ENCODE measurements around the gene MBNL3.

MBNL3 gene

DNA sequence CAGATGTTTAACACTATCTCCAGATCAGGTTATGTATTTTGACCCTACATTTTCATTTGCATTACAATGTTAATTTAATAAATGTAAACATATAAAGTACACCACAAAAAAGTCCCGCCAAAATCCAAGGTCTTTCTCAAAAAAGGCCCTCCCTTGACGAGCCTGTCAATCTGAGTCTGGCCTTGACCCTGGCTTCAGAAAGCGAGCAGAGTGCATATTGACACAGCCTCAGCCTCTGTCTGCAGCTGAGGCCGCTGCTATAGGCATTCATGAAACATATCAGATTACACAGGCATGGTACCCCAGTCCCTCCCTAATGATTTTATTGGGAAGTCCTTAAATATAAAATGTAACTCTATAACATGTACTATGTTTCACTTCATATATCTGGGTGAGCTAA lies 6.2 kb downstream of the MBNL3 start:
- H3K4me3 ChIP-seq (ENCODE audit: low read length), result no peak overlapping the region
- DNase-seq (ENCODE audit: low read depth), result no peak
- TF ChIP-seq, protein P1, sequence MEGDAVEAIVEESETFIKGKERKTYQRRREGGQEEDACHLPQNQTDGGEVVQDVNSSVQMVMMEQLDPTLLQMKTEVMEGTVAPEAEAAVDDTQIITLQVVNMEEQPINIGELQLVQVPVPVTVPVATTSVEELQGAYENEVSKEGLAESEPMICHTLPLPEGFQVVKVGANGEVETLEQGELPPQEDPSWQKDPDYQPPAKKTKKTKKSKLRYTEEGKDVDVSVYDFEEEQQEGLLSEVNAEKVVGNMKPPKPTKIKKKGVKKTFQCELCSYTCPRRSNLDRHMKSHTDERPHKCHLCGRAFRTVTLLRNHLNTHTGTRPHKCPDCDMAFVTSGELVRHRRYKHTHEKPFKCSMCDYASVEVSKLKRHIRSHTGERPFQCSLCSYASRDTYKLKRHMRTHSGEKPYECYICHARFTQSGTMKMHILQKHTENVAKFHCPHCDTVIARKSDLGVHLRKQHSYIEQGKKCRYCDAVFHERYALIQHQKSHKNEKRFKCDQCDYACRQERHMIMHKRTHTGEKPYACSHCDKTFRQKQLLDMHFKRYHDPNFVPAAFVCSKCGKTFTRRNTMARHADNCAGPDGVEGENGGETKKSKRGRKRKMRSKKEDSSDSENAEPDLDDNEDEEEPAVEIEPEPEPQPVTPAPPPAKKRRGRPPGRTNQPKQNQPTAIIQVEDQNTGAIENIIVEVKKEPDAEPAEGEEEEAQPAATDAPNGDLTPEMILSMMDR (conservative IDR thresholded peaks at IDR 0.05; ENCODE audit: low read depth, low read length), result no peak

DNA sequence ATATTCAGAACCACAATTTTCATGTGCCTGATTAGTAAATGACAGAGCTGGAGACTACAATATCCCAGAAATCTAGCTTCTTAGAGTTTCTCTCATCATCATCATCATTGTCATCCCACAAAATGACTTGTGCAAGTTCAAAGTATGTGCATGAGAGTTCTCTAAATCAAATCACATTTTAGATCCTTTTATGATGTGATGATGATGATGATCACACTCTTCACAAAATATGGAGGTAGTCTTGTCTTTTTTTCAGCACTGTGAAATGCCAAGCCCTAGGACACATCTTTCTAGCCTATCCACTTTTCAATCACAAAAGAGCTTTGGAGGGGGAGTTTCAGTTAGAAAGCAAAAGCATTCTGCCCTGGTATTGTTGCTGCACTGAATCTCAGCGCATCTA lies 7.4 kb downstream of the MBNL3 start:
- DNase-seq (ENCODE audit: low read depth), result no peak
- H3K4me3 ChIP-seq (ENCODE audit: low read length), result no peak overlapping the region
- TF ChIP-seq, protein P1 (conservative IDR thresholded peaks at IDR 0.05; ENCODE audit: low read depth, low read length), result no peak

DNA sequence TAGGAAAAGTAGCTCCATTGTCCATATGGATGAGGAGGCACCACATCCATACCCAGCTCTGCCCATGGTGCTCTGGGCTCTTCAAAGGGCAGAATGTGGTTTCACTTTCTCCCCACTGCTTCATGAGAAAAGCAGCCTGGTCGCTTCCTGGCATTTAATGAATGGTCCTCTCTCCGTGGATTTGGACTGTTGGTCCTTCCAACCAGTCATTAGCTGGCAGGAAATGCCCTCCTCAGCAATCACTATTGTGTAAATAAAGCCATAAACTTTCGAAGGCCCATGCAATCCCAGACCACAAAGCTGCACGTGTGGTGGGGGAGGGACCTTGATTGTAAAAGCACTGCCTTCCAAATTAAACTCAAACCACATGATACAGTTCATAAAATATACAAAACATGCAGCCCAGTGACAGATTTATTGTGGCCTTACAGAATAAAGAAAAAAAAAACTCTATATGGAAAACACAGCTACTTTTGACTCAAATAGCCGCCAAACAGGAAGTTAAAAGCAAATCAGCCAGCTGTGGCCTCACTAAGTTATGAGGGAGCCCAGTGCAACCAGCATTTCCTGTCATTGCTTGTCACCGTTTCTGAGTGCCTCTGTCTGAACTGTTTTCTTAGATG lies 8.1 kb downstream of the MBNL3 start:
- TF ChIP-seq, protein P1 (conservative IDR thresholded peaks at IDR 0.05; ENCODE audit: low read depth, low read length), result no peak
- no peak overlapping the region for H3K4me3 ChIP-seq (ENCODE audit: low read length)
- DNase-seq (ENCODE audit: low read depth), result no peak

DNA sequence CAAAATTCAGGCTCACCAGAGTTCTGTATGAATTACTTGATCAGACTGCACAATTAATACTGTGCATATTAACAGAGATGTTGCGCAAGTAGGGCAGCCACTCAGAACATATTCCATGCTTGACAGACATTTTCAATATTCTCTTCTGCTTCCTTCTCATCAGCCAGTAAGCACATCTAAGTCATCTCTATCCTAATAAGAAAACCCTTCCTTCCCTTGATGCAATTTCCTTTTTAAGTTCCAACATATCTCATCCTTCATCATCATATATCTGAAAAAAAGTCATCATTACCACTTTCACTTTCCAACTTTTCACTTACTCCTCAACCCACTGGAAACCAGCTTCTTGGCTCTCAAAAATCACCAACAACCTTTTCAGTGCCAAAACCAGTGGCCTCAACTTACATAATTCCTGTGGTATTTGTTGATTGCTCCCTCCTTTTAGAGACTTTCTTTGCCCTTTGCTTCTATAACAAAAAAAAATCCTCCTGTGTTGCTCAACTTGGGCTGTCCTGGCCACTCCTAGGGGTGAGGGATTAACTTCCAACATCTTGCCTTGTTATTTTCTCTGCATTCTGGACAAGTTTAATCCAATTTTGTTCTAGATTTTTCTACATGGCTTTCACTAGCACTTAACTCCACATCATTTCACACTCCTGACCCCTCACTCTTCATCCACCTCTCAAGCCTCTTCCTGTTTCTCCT lies 14.1 kb downstream of the MBNL3 start:
- H3K4me3 ChIP-seq (ENCODE audit: low read length), result no peak overlapping the region
- DNase-seq (ENCODE audit: low read depth), result no peak
- TF ChIP-seq, protein P1 (conservative IDR thresholded peaks at IDR 0.05; ENCODE audit: low read depth, low read length), result no peak

DNA sequence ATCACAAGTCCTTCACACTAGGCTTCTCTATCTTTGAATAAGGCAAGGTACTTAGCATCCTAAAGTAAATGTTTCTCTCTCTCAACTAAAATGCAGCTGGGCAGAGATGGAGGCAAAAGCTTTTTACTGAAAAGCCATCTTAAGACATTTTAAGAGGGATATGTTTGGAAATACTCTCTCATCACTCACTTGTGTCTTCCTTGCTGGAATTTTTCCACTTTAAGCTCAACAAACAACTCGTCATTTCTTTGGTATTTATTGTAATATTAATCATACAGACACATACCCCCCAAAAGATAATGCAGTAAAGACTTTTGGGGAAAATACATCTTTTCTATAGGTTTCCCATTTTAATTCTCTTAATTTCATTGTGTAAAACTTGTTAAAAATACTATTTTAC lies 16.4 kb downstream of the MBNL3 start:
- no peak for DNase-seq (ENCODE audit: low read depth)
- H3K4me3 ChIP-seq (ENCODE audit: low read length), result no peak overlapping the region
- TF ChIP-seq, protein P1 (conservative IDR thresholded peaks at IDR 0.05; ENCODE audit: low read depth, low read length), result no peak

DNA sequence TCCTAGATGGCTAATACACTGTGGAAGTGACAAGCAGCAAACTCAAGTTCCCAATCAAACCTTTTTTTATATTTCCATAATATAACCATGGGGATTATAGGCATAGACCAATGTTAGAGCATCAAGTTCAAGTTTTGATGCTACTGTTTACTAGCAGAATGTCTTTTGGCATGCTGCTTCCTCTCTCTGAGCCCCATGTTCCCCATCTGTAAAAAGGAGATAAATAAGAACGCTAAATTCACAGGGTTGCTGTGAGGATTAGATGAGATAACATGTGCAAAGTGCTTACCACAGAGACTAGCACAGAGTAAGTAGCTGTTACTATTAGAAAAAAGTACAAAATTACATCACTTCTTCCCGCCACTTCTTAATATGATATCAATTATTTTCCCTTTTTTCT lies 18.0 kb downstream of the MBNL3 start:
- no peak for DNase-seq (ENCODE audit: low read depth)
- no peak overlapping the region for H3K4me3 ChIP-seq (ENCODE audit: low read length)
- TF ChIP-seq, protein P1 (conservative IDR thresholded peaks at IDR 0.05; ENCODE audit: low read depth, low read length), result no peak

DNA sequence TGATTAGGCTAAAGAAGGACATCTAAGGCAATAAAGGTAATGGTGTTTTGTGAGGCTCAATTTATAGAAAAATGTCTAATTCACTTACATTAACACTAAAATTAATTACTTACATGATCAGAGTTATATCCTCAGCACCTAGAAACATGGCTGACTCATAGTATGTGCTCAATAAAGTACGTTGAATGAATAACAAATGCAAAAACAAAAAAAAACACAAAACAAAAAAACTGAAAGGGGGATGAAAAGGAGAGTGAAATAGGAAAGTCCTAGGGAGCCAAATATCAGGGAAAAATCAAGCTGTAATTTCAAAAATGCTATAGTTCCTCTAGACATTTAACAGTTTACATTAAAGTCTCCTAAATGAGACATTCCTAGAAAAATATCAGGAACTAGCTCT lies 18.7 kb downstream of the MBNL3 start:
- TF ChIP-seq, protein P1 (conservative IDR thresholded peaks at IDR 0.05; ENCODE audit: low read depth, low read length), result no peak
- H3K4me3 ChIP-seq (ENCODE audit: low read length), result no peak overlapping the region
- no peak for DNase-seq (ENCODE audit: low read depth)
